DMS53 (cell line): ENCODE data around the gene NCAPH2.

Experiments used
- DNase-seq: peaks from one replicate; lab custom pipeline; 2025; lab: John Stamatoyannopoulos, UW

Gene NCAPH2

DNA sequence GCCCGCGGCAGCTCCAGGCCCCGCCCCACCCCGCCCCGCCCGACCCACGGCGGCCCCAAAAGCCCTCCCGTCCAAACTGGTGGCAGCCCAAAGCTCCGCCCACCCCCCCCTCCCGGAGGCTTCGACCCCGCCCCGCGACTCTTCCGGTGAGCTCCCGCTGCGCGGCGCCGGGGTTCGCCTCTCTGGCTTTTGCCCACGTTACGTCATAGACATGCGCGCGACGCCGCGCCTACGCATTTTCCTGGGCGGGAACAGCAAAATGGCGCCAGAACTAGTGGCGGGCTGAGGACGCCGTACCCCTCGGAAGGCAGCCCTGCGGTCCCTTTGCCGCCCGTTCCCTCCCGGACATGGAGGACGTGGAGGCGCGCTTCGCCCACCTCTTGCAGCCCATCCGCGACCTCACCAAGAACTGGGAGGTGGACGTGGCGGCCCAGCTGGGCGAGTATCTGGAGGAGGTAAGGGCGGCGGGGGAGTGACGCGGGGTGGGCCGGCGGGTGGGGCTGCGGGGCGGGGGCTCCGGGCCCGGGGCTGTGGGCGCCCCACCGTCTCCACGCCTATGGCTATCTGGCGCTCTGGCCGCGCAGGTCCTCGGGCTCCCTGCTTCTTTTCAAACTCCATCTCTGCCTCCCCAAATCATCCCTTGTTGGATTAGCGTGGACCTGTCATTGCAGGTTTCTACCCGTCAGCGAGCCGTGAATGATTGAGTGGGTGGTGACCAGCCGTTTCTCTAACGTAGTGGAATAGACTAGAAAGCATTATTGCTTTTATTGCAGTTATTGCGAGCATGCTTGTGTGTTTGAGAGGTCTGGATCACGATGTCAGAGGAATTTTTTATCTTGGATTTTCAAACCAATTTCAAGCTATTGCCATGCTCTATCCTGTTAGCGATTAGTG lies at the start of gene NCAPH2:
TSS of gene NCAPH2 (plus strand) at position 234 of the 894 bp plus-strand sequence. CDS start at position 348, 114 bp downstream.
- DNase-seq = peak; percentile 97

DNA sequence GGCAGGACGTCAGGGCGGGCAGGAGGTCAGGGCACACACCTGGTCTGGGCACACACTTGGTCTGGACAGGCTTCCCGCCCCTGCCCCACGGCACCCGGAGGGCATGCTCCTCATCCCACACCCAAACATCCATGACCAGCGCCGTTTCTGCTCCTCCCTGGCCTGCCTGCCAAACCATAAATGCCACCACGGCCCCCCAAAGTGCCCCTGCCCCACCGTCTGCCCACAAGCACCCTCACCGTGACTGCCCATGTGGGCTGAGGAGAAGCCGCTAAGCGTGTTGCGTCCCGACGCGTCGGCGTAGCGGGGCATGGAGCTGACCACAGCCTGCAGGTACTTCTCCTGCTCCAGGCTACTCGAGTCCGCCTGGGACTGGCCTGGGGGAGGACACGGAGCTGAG lies 49.0 kb upstream of the NCAPH2 start:
- DNase-seq = no peak

DNA sequence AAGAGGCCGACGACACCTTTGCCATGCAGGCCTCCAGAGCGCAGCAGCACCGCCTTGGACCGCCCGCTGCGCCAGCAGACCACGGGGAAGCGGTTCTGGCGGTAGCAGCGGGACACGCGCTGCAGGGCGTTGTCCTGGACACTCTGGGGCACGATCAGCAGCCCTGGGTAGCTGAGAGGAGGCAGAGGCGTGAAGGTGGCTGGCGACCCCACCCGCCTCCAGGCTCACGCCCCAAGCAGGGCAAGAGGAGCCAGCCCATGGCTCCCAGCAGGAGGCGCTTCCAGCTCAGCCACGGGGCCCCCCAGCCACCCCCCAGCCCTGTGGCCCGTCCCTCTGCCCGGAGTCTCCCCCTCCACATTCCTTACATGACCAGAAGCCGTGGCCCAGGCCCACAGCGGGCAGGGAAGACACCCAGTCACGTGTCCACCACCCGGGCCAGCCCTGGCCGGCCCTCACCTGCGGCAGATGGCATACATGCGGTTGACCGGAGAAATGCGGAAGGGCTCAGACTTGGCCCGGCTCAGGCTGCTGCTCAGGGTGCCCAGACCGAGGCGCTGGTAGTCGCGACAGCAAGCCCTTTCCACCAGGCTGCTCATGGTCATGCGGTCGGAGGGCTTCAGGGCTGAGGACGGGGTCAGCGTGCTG lies 48.4 kb upstream of the NCAPH2 start:
- DNase-seq = no peak

DNA sequence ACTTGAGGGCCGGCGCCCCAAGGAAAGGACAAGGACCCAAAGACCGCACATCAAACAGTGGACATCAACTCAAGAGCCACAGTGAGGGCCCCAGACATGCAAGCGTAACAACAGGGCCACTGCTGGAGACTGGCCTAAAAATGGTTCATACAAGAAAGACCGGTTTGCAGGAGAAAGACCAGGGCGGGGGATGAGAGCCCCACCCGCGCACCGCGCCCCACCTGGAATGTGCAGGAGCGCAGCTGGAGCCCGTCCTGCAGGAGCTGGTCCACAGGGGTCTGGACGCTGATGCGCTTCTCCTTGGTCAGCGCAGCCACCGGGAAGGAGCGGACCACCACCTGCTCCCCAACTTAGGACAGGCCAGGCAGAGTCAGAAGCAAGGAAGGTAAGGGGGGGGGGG lies 47.1 kb upstream of the NCAPH2 start:
- DNase-seq = no peak

DNA sequence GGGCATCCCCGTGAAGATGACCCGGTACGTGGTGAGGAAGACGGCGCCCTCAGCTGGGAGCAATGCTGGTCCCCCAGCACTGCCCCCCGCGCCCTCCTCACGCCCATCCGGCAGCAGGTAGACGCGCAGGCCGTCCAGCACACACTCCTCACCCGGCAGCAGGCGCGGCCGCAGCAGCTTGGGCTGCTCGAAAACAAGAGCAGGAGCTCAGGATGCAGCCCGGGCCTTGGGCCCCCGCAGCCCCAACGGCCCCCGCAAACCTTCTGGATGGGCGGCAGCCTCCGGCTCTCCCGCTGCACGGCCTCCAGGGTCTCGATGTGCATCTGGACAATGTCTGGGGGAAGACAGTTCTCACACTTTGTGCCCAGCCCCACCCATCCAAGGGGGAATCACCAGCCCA lies 46.5 kb upstream of the NCAPH2 start:
- no peak for DNase-seq

DNA sequence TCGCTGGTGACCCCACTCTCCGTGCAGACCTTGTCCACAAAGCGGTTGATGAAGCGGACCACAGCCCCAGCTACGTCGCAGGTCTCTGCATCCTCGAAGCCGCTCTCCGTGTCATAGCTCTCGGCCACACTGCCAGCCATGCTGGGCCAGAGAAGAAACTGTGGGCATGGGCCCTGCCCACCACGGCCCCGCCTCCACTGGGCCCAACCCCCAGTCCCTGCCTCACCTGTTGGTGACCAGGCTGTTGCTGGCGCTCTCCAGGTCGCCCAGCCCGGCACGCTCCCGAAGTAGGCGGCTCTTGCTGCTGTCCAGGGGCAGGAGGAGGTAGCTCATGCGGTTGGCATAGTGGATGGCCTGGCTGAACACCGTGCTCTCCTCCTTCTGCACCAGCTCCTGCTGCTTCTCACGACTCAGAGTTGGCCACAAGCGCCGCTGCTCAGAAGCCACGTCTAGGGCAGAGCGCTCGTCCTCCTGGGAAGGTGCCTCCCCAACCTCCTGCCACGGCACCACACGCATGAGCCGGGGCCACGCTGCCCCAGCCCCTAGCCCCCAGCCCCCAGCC lies 46.0 kb upstream of the NCAPH2 start:
- DNase-seq = no peak

DNA sequence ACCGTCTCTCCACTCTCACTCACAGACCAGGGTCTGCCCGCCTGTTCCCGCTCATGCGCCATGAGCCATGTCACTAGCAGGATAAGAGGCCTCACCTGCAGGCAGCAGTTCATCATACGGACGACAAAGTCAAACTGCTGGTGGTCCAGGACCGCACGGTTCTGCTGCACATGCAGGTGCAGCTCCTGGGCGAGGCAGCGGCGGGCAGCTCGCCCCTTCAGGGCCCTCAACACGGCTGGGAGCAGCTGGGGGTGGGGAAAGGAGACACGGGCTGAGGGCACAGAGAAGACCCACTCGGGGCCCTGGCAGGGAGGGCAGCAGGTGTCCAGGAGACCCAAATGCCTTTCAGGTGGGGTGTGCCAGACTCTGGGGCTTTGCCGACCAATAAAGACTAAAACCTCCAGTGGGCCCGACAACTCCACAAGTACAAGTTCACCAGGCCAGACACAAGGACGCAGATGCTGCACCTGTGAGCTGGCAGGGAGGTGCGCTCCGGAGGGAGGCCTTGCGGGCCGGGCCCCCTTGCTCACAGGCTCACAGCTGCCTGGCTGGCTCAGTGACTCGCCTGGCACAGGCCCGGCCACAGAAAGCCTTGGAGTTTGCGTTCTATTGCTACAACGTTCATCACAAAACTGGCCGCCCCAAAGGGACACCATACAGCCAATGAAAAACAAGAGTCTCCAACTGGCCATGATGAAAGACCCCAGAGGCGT lies 44.7 kb upstream of the NCAPH2 start:
- DNase-seq = no peak

DNA sequence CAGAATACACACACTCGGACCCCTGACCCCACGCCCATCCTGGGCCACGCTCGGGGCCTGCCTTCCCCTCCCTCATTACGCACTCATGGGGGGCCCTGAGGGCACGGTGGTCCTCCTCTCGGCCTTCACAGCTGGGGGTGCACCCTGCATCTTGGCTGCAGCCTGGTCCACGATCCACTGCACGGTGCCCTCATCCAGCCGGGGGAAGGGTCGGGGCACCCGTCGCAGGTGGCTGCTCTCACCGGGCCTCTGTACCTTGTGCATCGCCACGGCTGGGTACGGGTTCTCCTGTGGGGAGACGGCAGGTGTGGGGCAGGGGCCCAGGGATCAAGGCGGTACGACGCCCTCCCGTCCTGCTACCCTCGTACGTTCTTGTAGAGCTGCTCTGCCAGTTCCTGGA lies 43.6 kb upstream of the NCAPH2 start:
- no peak for DNase-seq

DNA sequence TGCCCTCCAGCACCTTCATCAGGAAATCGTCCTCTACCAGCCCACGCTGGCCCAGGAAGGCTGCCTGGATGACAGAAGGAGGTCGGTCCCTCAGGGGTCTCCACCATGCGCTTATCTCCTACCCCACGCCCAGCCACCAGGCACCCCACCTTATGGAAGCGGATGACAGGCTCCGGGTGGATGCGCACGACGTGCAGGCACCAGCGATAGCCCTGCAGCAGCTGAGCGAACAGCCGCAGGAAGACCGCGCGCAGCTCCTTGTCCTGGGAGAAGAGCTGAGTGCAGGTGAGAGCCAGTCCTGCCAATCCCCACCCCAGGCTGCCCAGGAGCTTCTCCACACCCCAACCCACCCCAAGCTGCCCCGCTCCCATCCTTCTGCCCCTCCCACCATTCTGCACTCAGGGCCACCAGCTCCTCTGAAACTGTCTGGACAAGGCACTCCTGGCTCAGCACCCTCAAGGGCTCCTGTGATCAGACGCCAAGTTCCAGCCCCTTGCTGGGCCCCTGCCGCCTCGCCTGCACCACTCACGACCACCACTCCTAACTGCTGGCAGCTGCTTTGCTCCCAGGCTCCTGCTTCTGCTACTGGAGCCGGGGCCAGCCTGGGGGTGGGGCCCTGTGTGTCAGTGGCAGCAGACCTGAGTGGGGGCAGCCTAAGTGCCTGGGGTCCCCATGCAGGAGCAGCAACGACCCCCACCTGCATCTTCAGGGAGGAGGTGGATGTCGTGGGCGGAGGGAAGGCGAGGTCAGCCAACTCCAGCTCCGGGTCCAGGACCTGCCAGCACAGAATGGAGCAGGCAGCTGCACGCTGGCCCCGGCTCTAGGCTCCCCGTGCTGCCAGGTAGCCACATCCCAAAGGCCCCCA lies 42.7 kb upstream of the NCAPH2 start:
- DNase-seq = no peak

DNA sequence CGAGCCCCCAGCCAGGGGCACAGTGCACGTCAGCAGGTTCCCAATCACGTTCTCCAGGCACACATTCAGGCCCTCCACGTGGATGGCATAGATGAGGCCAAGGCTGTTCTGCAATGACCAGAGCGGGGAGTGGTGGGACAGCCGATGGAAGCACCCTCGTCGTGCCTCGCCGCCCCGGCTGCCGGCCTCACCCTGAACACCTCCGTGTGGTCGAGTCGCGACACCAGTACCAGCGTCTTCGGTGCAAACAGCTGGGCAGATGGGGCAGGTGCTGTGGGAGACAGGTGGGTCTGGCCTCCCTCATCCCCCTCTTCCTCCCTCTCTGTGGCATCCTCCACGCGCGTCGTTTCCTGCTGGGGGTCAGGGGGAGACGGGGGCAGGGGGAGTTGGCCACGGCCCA lies 40.7 kb upstream of the NCAPH2 start:
- no peak for DNase-seq

DNA sequence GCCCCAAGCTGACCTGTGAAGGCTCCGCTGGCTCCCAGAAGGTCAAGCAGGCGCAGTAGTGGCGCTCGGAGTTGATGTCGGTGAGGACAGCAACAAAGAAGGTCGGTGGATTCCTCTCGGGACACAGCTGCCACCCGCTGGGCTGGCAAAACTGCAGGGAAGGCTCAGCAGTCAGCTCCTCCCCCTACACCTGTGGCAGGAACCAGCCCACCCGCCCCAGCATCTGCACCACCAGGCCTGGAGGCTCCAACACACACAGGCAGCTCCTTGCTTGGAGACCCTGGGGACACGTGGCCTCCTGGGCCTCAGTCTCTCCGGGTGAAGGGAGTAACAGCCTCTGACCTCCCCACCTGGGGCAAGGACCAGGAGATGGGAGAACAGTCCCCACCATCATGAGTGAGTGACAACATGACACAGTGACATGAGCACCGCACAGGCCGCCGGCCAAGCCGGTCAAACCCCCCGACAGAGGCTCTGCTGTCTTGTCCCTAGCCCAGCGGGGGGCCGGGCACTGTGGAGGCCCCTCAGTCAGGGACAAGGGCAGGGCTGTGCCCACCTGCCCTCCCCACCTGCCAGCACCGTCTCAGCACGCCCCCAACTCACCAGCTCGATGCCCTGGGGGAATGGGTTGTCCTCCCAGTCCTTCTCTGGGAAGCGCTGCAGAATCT lies 40.1 kb upstream of the NCAPH2 start:
- no peak for DNase-seq

DNA sequence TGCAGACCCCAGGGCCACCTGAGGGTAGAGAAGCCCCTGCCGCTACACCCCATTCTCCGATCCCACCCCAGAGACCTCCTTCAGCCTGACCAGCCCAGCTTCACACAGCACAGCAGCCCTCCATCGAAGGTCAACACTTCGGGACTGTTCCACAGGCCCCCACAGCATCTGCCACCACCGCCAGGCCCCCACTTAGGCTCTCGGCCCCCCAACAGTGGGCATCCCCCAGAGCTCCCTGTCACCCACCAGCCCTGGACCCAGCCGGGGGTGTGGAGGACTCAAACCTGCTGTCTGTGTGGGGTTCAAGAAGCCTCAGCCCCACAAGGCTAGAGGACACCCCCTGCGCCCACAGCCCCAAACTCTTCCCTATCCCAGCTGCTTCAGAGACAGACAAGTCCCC lies 39.4 kb upstream of the NCAPH2 start:
- no peak for DNase-seq

DNA sequence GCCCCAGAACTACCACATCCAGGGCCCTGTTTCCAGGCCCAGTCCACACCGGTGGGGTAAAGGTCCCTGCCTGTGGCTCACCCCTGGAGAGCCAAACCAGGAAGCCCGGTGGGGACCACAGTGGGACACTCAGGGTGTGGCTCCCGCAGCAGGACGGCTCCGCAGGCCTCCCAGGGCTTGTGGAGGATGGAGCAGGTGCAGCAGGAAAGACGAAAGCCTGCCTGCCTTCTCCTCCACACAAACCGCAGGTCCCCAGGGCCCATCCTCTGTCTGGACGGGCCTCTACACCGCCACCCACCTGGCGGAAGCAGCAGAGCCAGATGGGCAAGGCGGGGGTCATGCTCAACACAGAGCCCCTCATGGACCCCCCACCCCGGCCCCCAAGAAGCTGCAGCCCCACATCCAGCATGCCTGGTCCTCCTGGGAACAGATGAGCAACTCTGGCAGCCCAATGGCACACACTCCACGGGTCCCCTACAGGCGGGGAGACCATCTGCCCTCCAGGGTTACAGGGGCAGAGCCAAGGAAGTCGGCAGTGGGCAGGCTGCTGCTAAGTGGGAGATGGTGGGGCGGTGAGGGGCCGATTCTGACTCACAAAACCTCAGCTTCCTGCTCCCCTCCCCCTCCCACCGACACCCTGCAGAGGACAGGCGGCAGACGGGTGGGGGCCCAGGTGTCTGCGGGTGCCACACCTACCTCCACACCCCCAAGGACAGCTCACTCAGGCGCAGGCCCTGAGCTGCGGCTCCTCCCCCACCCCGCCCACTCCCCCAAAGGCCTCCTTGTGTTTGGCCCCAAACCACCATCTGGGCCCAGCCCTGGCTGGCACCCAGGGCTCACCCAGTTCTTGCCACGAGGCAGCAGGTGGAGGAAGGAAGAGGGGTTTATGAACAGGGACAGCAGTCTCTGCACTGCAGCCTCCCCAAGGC lies 38.4 kb upstream of the NCAPH2 start:
- no peak for DNase-seq

DNA sequence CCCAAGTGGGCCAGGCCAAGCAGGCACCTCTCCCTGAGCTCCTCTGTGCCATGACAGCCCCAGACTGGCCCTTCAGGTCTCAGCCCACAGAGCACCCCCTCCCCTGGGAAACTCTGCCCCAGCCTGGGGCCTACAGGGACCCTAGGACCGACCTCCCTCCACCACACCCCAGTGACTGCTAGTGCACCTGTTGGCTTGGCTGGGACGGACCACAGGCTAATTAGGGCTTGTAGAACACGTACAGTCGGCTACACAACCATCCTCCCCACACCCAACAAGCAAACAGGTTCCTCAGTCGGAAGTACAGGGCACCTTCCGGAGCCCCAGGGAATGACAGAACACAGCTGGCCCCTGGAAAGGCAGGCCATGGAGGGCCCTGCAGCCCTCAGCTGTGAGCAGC lies 37.5 kb upstream of the NCAPH2 start:
- no peak for DNase-seq

DNA sequence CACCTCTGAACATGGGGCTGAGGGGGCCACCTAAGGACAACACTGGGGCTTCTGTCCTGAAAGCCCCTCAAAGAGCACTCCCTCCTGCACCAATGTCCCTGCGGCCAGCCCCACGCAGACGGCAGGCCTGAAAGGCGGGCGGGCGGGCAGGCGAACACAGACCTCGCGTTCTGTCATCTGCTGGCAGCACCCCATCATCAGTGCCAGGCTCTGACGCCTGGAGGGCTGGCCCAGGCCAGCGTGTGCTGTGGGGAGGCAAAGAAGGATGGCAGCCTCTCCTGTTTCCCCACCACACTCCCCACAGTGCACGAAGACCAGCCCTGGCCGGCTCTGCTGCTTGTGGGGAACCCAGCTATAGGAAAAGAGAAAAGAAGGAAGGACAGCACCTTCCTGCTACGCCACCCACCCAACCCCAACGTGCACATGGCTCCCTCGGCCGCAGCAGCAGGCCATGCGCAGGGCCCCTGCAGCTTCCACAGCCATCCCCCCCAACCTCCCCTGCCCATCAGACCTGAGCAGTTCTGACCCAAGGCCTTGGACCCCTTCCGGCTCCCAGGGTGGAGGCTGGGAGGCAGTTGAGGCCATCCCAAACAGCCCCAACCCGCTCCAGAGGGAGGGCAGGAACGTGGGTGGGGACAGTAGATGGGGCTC lies 36.7 kb upstream of the NCAPH2 start:
- DNase-seq = no peak

DNA sequence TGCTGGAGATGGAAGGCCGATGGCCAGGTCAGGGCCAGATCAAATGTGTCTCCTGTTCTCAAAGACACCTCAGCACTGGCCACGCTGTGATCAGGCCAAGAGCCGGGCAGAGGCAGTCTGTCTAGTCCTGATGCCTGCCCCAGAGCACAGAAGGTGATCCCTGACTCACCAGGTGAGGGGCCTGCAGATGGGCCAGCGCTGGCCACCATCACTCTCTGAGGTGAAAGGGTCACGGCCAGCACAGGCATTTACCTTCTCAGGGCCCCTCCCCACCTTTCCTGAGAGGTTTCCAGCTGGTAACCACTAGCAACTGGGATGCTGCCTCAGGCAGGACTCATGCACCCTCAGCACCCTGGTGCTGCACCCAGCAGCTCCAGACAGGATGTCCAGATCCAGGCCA lies 36.1 kb upstream of the NCAPH2 start:
- DNase-seq = no peak

DNA sequence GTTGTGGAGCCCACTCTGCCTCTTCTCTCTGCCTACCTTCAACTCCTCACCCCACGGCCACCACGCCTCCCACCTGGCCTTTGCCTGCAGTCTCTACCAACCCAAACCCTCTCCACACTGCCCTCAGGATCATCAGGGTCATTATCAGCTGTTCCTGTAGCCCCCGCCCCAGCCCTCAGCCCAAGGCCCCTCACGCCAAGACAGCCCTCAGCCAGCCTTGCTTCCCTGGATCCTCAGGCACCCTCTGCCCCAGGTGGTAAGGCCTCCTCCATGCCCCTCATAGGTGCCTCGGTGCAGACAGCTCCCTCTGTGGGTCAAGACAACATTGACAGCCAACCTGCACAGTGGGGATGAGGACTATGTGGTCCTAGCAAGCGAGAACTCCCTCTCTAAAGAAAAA lies 34.9 kb upstream of the NCAPH2 start:
- peak; percentile 28 for DNase-seq

DNA sequence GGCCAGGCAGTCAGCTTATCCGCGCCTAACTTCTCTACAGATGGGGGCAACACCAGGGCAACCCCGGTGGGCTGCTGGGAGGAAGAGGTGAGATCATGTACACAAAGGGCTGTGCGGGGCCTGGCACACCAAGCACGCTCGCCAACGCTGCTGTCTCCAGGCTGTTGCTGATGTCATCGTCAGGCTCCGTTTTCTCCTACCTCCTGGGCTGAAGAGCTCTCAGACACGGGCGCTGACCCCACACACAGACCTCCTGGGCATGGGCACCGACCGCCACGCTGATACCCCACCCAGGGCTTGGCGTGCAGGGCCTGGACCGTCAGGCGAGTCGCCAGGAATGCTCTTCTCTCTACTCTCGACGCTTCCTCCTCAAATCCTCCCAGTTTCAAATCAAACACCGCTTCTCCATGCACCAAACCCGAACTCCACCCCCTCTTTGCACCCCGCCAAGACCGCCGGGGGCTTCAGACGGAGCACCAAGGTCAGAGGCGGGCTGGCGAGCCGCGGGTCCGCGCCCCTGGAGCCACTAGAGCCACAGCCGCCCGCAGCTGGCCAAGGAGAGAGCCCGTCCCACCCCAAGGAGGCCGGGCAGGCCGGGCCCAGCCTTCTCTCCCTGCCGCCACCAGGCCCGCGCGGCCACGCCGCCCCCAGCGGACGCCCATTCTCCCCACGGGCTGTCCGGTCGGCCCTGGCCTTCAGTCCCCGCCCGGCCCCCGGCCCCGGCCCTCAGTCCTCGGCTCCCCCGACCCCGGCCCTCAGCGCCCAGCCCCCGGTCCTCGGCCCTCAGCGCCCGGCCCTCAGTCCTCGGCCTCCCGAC lies 34.0 kb upstream of the NCAPH2 start:
- DNase-seq = peak; percentile 59
